ENCODE measurements around the gene GJB1.

The GJB1 gene

DNA sequence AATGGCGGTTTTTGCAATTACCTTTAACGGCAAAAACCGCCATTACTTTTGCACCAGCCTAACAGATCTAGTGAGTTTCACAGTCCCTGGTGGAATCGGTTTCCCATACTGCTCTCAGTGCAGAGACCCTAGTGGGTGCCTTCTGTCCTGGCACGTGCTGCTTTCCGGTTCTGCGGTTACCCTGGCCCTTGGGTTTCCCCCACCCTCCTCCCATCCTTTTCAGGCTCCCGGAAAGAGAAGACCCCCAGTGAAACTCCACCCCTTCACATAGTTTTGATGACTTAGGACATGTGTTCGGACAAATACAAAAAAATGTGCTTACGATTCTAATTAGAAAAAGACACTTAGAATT, 41.5 kb upstream of the GJB1 start:
- TF ChIP-seq SIN3A (IDR thresholded peaks at IDR 0.05; ENCODE audit: borderline replicate concordance, insufficient read depth, low read length) (no peak), FOXP2 (optimal IDR thresholded peaks at IDR 0.05; ENCODE audit: borderline replicate concordance, extremely low read depth, extremely low read length, insufficient read depth) (no peak), TAF1 (IDR thresholded peaks at IDR 0.05; ENCODE audit: borderline replicate concordance, insufficient read depth, low read length) (no peak), POLR2AphosphoS5 (IDR thresholded peaks at IDR 0.05; ENCODE audit: low read depth, low read length) (no peak)
- TF ChIP-seq, protein P1, sequence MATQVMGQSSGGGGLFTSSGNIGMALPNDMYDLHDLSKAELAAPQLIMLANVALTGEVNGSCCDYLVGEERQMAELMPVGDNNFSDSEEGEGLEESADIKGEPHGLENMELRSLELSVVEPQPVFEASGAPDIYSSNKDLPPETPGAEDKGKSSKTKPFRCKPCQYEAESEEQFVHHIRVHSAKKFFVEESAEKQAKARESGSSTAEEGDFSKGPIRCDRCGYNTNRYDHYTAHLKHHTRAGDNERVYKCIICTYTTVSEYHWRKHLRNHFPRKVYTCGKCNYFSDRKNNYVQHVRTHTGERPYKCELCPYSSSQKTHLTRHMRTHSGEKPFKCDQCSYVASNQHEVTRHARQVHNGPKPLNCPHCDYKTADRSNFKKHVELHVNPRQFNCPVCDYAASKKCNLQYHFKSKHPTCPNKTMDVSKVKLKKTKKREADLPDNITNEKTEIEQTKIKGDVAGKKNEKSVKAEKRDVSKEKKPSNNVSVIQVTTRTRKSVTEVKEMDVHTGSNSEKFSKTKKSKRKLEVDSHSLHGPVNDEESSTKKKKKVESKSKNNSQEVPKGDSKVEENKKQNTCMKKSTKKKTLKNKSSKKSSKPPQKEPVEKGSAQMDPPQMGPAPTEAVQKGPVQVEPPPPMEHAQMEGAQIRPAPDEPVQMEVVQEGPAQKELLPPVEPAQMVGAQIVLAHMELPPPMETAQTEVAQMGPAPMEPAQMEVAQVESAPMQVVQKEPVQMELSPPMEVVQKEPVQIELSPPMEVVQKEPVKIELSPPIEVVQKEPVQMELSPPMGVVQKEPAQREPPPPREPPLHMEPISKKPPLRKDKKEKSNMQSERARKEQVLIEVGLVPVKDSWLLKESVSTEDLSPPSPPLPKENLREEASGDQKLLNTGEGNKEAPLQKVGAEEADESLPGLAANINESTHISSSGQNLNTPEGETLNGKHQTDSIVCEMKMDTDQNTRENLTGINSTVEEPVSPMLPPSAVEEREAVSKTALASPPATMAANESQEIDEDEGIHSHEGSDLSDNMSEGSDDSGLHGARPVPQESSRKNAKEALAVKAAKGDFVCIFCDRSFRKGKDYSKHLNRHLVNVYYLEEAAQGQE (IDR thresholded peaks at IDR 0.05; ENCODE audit: insufficient read depth in 1 of 2, low read depth in 2 of 2, low read length in 2 of 2): no peak

DNA sequence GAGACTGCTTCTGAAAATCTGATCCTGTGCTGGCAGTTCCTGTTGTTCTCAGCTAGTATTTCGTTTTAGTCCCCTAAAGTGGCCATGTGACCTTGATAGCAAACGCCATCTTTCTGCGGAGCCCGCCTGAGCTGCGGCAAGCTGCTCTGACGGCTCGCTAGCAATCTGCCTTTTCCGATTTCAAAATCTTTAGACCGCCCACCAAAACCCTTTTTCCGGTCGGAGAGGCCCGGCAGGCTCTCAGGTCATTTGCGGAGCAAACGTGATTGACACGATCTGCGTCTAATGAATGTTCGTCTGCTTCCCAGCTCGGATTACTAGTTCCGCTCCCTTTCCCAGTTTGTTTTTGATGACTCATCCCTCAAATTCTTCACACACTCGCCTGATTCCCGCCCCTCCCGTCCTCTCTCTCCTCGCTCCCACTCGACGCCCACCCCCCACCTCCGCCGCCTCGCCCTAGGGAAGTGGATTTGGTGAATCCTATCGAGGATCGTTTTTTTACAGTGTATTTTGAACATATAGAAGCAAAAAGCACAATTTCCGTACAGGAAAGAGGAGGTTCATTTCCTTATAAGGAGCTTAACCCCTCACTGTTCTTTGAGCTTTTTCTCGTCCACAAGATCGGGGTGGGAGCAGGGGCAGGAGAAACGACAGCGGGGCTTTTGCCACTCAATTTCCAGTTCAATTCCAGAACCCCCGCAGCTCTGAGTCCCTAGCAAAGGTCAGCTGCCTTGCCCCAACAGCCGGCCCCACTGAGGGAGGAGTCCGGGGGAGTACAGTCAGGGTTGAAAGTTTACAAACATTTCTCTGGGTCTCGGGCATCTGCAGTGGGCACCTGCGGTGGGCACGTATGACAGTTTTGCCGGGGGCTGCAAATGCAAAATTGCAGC, 40.9 kb upstream of the GJB1 start:
- TF ChIP-seq FOXP2 (optimal IDR thresholded peaks at IDR 0.05; ENCODE audit: borderline replicate concordance, extremely low read depth, extremely low read length, insufficient read depth): no peak
- TF ChIP-seq SIN3A (IDR thresholded peaks at IDR 0.05; ENCODE audit: borderline replicate concordance, insufficient read depth, low read length): peak; percentile 53; the same call in 1 of the 2 replicates
- TF ChIP-seq, protein P1 (IDR thresholded peaks at IDR 0.05; ENCODE audit: insufficient read depth in 1 of 2, low read depth in 2 of 2, low read length in 2 of 2): 0 out of 4 replicates have a peak, but pooled peaks of 1 of the 2 experiments have one; percentile 32
- TF ChIP-seq POLR2AphosphoS5 (IDR thresholded peaks at IDR 0.05; ENCODE audit: low read depth, low read length): peak; percentile 96
- TF ChIP-seq TAF1 (IDR thresholded peaks at IDR 0.05; ENCODE audit: borderline replicate concordance, insufficient read depth, low read length): peak; percentile 95; the same call in 1 of the 2 replicates

DNA sequence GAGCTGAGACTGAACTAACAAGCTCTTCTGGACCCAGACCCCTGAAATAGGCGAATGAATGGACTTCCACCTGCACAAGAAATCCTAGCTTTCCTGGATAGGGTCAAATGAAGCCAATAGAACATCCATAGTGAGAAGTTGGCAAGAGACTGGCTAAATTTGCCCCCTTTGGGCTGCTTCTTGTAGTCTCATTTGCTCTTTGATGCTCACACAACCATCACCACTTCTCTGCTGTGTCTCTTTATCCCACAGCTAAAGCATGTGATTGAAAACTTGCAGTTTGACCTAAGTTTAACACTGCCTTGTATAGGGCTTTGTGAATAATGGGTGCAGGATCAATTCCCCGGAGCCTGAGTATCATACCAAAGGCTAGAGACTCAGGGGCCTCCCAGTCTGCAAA, 40.2 kb upstream of the GJB1 start:
- TF ChIP-seq FOXP2 (optimal IDR thresholded peaks at IDR 0.05; ENCODE audit: borderline replicate concordance, extremely low read depth, extremely low read length, insufficient read depth) (no peak), SIN3A (IDR thresholded peaks at IDR 0.05; ENCODE audit: borderline replicate concordance, insufficient read depth, low read length) (no peak), POLR2AphosphoS5 (IDR thresholded peaks at IDR 0.05; ENCODE audit: low read depth, low read length) (no peak), TAF1 (IDR thresholded peaks at IDR 0.05; ENCODE audit: borderline replicate concordance, insufficient read depth, low read length) (no peak)
- TF ChIP-seq, protein P1 (IDR thresholded peaks at IDR 0.05; ENCODE audit: insufficient read depth in 1 of 2, low read depth in 2 of 2, low read length in 2 of 2): no peak

DNA sequence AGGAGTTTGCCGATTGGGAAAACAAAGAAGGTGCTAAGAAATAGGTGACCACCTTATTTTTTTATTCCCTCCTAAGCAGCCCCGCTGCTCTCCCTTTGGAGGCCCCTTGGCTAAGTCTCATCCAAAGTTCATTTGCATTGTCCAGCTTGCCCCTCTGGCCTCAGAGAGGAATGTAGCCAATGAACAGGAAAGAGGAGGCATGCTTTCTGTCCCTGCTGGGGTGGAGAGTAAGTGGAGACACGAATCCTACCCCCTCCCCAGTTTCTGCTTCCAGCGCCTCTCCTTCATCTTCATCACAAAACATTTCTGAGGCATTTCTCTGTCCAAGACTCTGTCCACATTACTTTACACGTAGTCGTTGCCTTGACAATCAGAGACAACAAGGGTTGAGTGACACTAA, 39.7 kb upstream of the GJB1 start:
- TF ChIP-seq SIN3A (IDR thresholded peaks at IDR 0.05; ENCODE audit: borderline replicate concordance, insufficient read depth, low read length) (no peak), FOXP2 (optimal IDR thresholded peaks at IDR 0.05; ENCODE audit: borderline replicate concordance, extremely low read depth, extremely low read length, insufficient read depth) (no peak), POLR2AphosphoS5 (IDR thresholded peaks at IDR 0.05; ENCODE audit: low read depth, low read length) (no peak), TAF1 (IDR thresholded peaks at IDR 0.05; ENCODE audit: borderline replicate concordance, insufficient read depth, low read length) (no peak)
- TF ChIP-seq, protein P1 (IDR thresholded peaks at IDR 0.05; ENCODE audit: insufficient read depth in 1 of 2, low read depth in 2 of 2, low read length in 2 of 2): no peak

All from PFSK-1 (cell line).